Left colon (tissue), 2 donors: ENCODE results near the gene SALL3. TPM values are rescaled to one million over a fixed set of nuclear protein-coding genes. Genes with fewer than 3 reads are reported as not detected.

ENCODE experiments used
- ATAC-seq: fragments of 200-7000 bp; cut with Tn5 transposase; one replicate; pipeline ENCODE4 v1.9.1; 2020; ENCODE audit warnings: mild to moderate bottlenecking, moderate library complexity
- DNase-seq, 2 donors: peaks; one replicate each; pipeline ENCODE4 v3.0.0-alpha.2; 2020
- intact Hi-C, 2 donors: fragments of 100-400 bp; cut with DNase I in 1 of 2; cut with micrococcal nuclease in 1 of 2; formaldehyde crosslinking; loops; one replicate each; pipeline versions ENCODE4 v1.11.2 to v1.14.0; 2022; cut with DNase I, micrococcal nuclease
- total RNA-seq, 2 donors: library from RNA; stranded (reverse); fragmentation: NEBNext Ultra II Directional; extraction: Animal tissue kit (Norgen Biotek cat#: 25700); gene quantifications; one replicate each; pipeline ENCODE4 v1.2.1, GENCODE V29; 2021
- donor health status: DM: no; HTN: no; CAD: no.
- donor health status: DM: yes; HTN: yes; CAD: no.

SALL3 gene
- total RNA-seq, 2 donors from 2014 or later: not detected

GRCh38 chr18:79042276-79042675 lies 62.7 kb downstream of the SALL3 start:
- DNase-seq: no peak
- no peak for ATAC-seq
- intact Hi-C loops: no loop called here

DNA sequence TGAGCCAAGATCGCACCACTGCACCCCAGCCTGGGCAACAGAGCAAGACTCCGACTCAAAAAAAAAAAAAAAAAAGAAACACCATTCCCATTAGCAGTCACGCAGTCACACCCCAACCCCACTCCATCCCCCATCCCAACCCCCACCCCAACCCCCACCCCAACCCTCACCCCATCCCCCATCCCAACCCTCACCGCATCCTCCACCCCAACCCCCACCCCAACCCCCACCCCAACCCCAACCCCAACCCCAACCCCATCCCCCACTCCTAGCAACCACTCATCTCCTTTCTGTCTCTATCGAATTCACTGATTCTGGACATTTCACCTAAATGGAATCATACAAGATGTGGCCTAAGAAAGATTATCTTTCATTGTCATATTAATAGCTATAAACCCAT lies 63.7 kb downstream of the SALL3 start:
- intact Hi-C loops: no loop called here
- ATAC-seq: no peak
- DNase-seq: no peak

- intact Hi-C loops: no loop called here
- ATAC-seq (no peak), DNase-seq (no peak)
These were observed 66.9 kb downstream of the SALL3 start for GRCh38 chr18:79046522-79046921.

DNA sequence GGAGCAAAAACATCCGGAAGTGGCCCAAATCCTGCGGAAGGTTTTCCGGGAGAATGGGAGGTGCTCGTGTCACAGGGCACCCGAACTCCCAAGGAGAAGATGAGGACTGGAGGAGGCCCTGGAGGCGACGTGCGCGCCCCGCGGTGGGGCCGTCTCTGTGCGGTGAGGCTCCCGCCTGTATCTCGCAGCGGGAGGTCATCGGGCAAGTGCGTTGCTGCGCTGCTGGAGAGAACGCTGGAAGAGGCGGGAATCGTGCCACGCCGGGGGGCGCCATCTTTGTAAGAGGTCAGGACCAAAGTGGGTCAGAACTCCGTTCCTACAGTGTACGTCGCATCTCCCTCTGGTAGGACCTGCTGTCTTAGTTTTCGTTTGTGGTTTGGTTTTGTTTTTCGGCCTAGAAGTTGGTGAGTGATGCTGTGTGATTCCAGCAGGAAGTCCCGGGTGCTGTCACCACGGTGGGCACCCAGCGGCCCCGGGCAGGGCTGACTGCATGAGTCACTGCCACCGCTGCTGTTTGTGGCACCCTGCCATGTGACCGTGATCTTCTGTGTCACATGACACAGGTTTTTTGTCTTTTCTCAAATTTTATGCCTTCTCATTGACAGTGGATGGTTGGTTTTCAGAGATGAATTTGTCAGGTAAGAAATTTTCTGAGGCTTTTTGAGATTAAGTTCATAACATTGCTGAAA lies 68.1 kb downstream of the SALL3 start:
- intact Hi-C loops: no loop called here
- DNase-seq (no peak), ATAC-seq (no peak)

DNA sequence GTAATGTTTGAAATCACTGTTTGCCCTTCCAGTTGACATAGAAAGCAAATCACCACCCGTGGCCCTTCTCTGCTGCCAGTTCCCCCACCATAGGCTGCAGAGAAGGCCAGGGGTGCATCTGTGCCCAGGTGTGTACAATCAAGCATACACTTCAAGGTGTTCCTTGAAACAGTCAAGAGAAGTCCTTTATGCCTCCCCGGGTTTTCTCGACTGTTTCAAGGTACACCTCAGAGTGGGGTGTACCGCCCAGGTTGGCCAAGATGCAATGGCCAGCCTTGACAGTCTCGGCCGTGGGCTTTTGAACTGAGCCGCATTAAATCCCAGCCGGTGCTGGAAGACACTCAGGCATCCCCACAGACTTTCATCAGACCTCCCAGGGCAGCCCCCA lies 68.6 kb downstream of the SALL3 start:
- intact Hi-C loops: no loop called here
- no peak for DNase-seq
- ATAC-seq: no peak

- intact Hi-C loops: no loop called here
- ATAC-seq: no peak
- no peak for DNase-seq
These were observed 69.9 kb downstream of the SALL3 start for GRCh38 chr18:79049506-79049905.

Other genes with a start within 250 kb of the SALL3 start
- 10 to 100 TPM; 27.4 to 29.2 TPM for gene ATP9B, start 89.6 kb downstream of the SALL3 start, total RNA-seq